Fibroblast of skin of back (primary cell): ENCODE data around the gene ICAM2.
"Not testable (repeated sequence)": the region's sequence is repeated elsewhere in the genome, so short reads cannot be mapped to it uniquely, and the experiment has no call there.

Experiments used
- DNase-seq: peaks from one replicate; pipeline ENCODE4 v3.0.0-alpha.2; 2013

ICAM2 gene

DNA sequence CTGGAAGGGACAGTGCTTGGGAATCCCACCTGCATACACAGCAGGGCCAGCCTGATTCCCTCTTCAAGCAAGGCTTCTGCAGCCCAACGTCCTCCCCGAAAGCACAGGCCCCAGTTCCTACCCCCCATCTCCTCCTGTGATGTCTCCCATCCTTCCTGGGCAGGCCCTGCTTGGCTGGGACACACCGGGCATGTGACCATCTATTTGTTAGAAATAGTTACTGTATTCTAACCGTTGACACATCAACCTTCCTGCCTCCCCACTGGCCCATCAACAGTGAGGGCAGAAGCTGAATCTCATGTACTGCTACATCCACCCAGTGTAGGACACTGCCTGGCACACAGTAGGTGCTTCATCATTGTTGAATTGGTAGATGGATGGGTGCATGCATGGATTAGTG lies 11.6 kb downstream of the ICAM2 start:
- no peak for DNase-seq

DNA sequence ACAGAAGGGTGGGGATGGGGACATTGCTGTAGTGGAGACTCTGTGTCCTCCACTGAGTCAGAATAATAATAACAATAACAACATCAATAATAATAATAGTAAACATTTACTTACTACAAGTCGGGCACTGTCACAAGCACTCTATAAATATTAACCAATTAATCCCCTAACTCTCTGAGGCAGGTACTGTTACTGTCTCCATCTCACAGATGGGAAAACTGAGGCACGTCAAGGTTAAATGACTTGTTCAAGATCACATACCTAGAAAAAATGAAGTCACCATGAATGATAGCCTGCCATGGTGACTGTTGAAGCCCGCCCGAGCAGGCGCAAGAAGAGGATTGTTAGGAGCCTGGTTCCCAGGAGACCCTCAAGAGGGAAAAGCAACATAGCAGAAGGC lies 12.1 kb downstream of the ICAM2 start:
- no peak for DNase-seq

DNA sequence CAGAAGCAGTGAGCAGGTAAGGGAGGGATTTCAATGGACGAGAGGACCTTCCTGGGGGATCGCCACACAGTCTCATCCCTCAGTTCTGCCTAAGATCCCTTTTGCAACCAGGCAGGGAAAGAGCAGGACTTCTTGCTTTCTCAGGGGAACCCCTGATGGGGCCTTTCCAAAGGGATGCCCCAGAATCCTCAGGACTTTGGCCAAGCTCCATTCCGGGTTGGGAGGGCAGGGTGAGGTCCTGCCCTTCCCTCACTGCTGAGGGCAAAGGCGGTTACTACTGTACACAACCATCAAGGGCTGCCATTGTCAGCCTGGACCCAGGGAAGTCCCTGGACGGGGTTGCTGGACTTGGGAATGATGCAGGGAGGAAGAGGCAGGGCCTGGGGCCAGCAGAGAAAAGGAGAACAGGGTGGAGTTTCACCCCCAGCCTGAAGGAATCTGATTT lies 12.6 kb downstream of the ICAM2 start:
- no peak for DNase-seq

DNA sequence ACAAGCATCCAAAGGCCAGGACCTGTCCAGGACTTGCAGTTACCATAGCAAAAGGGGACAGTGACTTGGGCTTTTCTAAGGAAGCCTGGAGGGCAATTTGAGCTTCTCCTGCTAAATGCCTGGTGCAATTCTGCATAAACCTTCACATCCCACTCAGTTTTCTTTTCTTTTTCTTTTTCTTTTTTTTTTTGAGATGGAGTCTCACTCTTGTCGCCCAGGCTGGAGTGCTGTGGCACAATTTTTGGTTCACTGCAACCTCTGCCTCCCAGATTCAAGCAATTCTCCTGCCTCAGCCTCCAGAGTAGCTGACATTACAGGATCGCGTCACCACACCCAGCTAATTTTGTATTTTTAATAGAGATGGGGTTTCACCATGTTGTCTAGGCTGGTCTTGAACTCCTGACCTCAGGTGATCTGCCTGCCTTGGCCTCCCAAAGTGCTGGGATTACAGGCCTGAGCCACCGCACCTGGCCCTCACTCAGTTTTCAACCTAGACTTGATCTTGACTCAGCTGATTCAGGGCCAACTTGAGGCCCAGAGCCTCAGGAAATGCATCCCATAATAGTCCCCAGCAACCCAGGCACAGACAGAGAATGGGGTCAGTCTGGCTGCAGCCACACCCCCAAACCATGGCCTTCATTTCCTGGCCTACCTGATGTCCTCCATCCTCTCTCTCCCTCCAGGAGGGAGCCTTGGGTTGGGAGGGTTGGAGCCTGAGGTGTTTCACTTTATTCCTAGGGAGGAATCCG lies 13.2 kb downstream of the ICAM2 start:
- not testable (repeated sequence) for DNase-seq

- DNase-seq, result no peak
Measured at GRCh38 chr17:64006361-64007088, 13.9 kb downstream of the ICAM2 start.

DNA sequence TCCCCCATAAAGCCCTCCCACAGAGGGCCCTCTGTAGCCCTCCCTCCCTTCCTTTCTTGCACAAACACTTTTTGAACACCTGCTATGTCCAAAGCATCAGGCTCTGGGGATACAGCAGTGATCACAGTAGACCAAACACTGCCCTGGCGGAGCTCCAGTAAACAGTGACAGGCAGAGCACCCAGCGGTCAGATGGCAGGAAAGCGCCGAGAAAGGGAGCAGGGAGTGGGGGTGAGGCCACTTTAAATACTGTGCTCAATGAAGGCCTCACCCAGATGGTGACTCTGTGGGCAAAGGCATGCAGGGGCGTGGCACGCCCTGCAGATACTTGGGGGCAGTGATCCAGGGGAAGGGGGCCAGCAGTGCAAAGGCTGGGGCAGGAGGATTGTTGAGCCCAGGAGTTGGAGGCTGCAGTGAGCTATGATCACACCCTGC lies 14.7 kb downstream of the ICAM2 start:
- no peak for DNase-seq

- no peak for DNase-seq
Measured at GRCh38 chr17:64004903-64005733, 15.3 kb downstream of the ICAM2 start.

- DNase-seq, result no peak
Measured at GRCh38 chr17:64004218-64004770, 16.1 kb downstream of the ICAM2 start.

GRCh38 chr17:64003526-64004121 lies 16.8 kb downstream of the ICAM2 start:
- no peak for DNase-seq

GRCh38 chr17:64002658-64003525 lies 17.5 kb downstream of the ICAM2 start:
- DNase-seq, result no peak

- no peak for DNase-seq
Measured at GRCh38 chr17:64001763-64002529, 18.5 kb downstream of the ICAM2 start.

DNA sequence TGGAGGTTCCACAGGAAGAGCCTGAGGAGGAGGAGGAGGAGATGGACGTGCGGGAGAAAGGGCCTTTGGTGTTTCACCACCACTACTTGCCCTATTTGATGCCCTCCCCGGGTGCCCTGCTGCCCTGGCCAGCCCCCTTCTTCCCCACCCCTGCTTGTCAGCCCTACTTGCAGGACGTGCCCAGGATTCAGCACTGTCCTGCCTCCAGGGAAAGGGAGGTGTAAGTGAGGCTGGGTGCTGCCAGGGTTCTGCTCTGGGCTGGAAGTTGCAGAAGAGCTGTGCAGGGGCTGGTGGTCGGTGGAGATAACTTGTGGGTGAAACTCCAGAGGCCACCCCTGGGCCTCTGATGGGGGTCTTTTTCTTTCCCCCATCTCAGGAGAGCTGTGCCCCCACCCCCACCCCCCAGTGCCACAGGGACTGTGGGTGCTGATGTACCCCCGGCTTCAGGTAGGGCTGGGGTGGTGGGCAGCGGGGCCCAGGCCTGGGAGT lies 19.3 kb downstream of the ICAM2 start:
- no peak for DNase-seq

DNA sequence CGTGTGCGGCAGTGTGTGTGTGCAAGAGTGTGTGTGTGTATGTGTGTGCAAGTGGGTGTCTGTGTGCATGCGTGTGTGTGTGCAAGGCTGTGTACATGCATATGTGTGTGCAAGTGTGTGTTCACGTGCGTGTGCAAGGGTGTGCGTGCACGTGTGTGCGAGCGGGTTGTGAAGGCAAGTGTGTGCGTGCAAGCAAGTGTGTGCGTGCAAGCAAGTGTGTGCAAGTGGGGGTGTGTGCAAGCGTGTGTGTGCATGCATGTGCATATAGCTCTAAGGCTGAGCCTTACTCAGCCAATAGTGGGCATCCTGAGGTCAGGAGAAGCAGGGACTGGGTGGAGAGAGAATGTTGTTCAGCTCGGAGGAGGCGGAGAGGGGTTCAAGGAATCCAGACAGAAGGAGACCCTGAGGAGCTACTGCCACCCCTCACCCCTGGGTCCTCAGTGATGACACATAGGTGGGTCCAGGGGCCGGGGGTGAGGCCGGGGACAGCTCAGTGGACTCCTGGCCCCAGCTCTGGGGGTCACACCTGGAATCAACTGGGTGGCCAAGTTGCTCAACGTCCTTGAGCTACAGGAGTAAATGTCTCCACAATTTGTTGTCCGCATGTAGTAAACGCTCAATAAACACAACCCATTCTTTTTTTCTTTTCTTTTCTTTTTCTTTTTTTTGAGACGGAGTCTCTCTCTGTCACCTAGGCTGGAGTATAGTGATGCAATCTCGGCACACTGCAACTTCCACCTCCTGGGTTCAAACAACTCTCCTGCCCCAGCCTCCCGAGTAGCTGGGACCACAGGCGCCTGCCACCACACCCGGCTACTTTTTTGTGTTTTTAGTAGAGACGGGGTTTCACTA lies 20.5 kb downstream of the ICAM2 start:
- DNase-seq, result no peak

- DNase-seq, result no peak
Measured at GRCh38 chr17:63998721-63999679, 21.4 kb downstream of the ICAM2 start.

DNA sequence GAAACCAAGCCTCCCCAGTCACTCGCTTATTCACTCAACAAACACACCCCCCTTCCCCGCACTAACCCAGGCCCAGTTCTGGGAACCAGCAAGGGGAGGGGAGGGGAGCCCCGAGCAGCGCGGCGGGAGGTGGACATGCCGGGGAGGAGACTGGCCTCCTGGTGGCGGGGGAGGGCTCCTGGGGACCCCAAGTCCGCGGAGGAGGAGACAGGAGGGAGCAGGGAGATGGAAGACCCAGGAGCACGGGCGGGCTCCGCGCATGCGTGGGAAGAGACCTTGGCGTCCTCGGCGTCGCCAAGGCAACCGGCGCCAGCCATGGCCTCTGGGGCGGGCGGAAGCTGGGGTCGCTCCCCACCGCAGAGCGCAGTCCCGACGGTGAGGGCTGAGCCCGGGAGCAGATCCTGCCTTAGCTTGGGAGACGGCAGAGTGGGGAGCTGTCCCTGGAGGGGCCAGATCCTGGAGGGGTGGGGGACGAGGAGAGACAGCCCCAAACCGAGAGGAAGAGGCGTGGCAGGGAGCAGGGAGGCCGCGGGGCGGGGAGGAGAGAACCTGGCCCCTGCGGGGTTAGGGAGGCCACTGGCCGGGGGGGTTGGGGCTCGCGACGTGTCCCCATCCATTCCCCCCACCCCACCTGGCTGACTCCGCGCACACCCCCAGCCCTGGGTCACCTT lies 22.2 kb downstream of the ICAM2 start, which contains the start of gene PRR29:
Gene PRR29 (plus strand): TSS at position 302 of the 671 bp plus-strand sequence. CDS start 14 bp downstream, at position 316.
- peak; percentile 65 for DNase-seq

GRCh38 chr17:63997341-63998048 lies 22.9 kb downstream of the ICAM2 start:
- no peak for DNase-seq
